Neural cell (in vitro differentiated cells): Measurements from ENCODE around the gene TLL2. TPM values are rescaled to one million over a fixed set of nuclear protein-coding genes. Genes with fewer than 3 reads are reported as not detected.
"Not testable (repeated sequence)": the region's sequence is repeated elsewhere in the genome, so short reads cannot be mapped to it uniquely, and the experiment has no call there.

Source experiments
- H2AFZ ChIP-seq: fragments of 200-600, 300-800 bp; sonication (generic), shearing (Covaris generic); 2 replicates; pipeline ENCODE4 v1.6.0; 2014; ENCODE audit warnings: low read depth, mild to moderate bottlenecking, antibody characterized with exemption, low read length, moderate library complexity
- H3F3A ChIP-seq: fragments of 200-600 bp; shearing (Covaris generic); 2 replicates; pipeline ENCODE4 v1.6.1; 2016; ENCODE audit warnings: mild to moderate bottlenecking, moderate library complexity, mixed read lengths, antibody characterized with exemption, low read length; ENCODE audit not compliant: insufficient read depth, poor library complexity, severe bottlenecking
- H3K27ac ChIP-seq: fragments of 200-600, 300-800 bp; sonication (generic), shearing (Covaris generic); 2 replicates; pipeline ENCODE4 v1.5.1; 2014; ENCODE audit warnings: mild to moderate bottlenecking, low read length, moderate library complexity
- H3K27me3 ChIP-seq: fragments of 300-800, 200-600 bp; sonication (generic), shearing (Covaris generic); 2 replicates; pipeline ENCODE4 v1.6.0; 2014; ENCODE audit warnings: mild to moderate bottlenecking, low read depth, low read length, moderate library complexity; ENCODE audit not compliant: insufficient read depth
- H3K36me3 ChIP-seq: fragments of 300-800, 200-600 bp; sonication (generic), shearing (Covaris generic); 2 replicates; pipeline ENCODE4 v1.5.1; 2014; ENCODE audit warnings: mild to moderate bottlenecking, antibody characterized with exemption, low read length, moderate library complexity; ENCODE audit not compliant: insufficient read depth
- H3K4me2 ChIP-seq: fragments of 300-800, 200-600 bp; sonication (generic), shearing (Covaris generic); 2 replicates; pipeline ENCODE4 v1.6.0; 2014; ENCODE audit warnings: mild to moderate bottlenecking, low read length
- H3K4me3 ChIP-seq: fragments of 300-800, 200-600 bp; sonication (generic), shearing (Covaris generic); 2 replicates; pipeline ENCODE4 v1.5.1; 2014; ENCODE audit warnings: mild to moderate bottlenecking, low read length, moderate library complexity
- H3K79me2 ChIP-seq: fragments of 200-600 bp; shearing (Covaris generic); replicated peaks from 2 replicates; pipeline ENCODE4 v1.6.0; 2014; ENCODE audit warnings: mild to moderate bottlenecking, low read length, moderate library complexity; ENCODE audit not compliant: insufficient read depth
- H3K9ac ChIP-seq: fragments of 300-800, 200-600 bp; sonication (generic), shearing (Covaris generic); 2 replicates; pipeline ENCODE4 v1.6.1; 2016; ENCODE audit warnings: mild to moderate bottlenecking, low read length, mixed read lengths
- H3K9me2 ChIP-seq: fragments of 200-600 bp; shearing (Covaris generic); 2 replicates; pipeline ENCODE4 v1.6.1; 2016; ENCODE audit warnings: mild to moderate bottlenecking, low read length, mixed read lengths; ENCODE audit not compliant: insufficient read depth
- H3K9me3 ChIP-seq: fragments of 200-600, 300-800 bp; sonication (generic), shearing (Covaris generic); 2 replicates; pipeline ENCODE4 v1.6.1; 2016; ENCODE audit warnings: mild to moderate bottlenecking, mixed run types, low read length, moderate library complexity, mixed read lengths
- H4K20me1 ChIP-seq: fragments of 200-600 bp; shearing (Covaris generic); 2 replicates; pipeline ENCODE4 v1.6.1; 2016; ENCODE audit warnings: mild to moderate bottlenecking, mixed run types; ENCODE audit not compliant: insufficient read depth
- CTCF ChIP-seq: fragments of 450-650 bp; IDR thresholded peaks from 2 replicates; pipeline ENCODE4 v1.5.1; 2014; ENCODE audit warnings: antibody characterized with exemption, mild to moderate bottlenecking, moderate library complexity; ENCODE audit not compliant: poor library complexity, severe bottlenecking
- EP300 ChIP-seq: fragments of 450-650 bp; conservative IDR thresholded peaks from 2 replicates; pipeline ENCODE4 v1.6.1; 2014; ENCODE audit warnings: antibody characterized with exemption, mild to moderate bottlenecking, moderate library complexity; ENCODE audit not compliant: poor library complexity, severe bottlenecking
- EZH2 ChIP-seq: fragments of 200-600, 300-800 bp; shearing (Covaris generic), sonication (generic); IDR thresholded peaks from 2 replicates; pipeline ENCODE4 v1.6.1; 2014; ENCODE audit warnings: antibody characterized with exemption, low read length, borderline replicate concordance, mild to moderate bottlenecking; ENCODE audit not compliant: insufficient read depth, poor library complexity, severe bottlenecking
- MXI1 ChIP-seq: fragments of 450-650 bp; conservative IDR thresholded peaks from 2 replicates; pipeline ENCODE4 v1.6.1; 2014; ENCODE audit warnings: antibody characterized with exemption, mild to moderate bottlenecking; ENCODE audit not compliant: poor library complexity, severe bottlenecking
- POLR2AphosphoS5 ChIP-seq: IDR thresholded peaks from 2 replicates; pipeline ENCODE4 v1.6.1; 2012
- RAD21 ChIP-seq: fragments of 450-650 bp; conservative IDR thresholded peaks from 2 replicates; pipeline ENCODE4 v1.6.1; 2014; ENCODE audit warnings: antibody characterized with exemption, mild to moderate bottlenecking, moderate library complexity
- REST ChIP-seq: IDR thresholded peaks from 2 replicates; pipeline ENCODE4 v1.6.1; 2012; ENCODE audit warnings: borderline replicate concordance
- SMC3 ChIP-seq: fragments of 450-650 bp; conservative IDR thresholded peaks from 2 replicates; pipeline ENCODE4 v1.6.1; 2014; ENCODE audit warnings: antibody characterized with exemption, mild to moderate bottlenecking, moderate library complexity; ENCODE audit not compliant: poor library complexity
- TAF1 ChIP-seq: IDR thresholded peaks from 2 replicates; pipeline ENCODE4 v1.6.1; 2012; ENCODE audit warnings: low read depth
- polyA plus RNA-seq: library from polyadenylated mRNA; depleted of rRNA; stranded (reverse); fragments of >200 nt; gene quantifications from 2 replicates; pipeline ENCODE4 v1.2.3, GENCODE V29; 2014

The TLL2 gene
- polyA plus RNA-seq, 1 donor from 2014 or later: 0.11 TPM

- Histone ChIP-seq H3F3A (no peaks in the 10 kb centered on the region), H3K27ac (no peak overlapping the region), H3K9me2 (no peaks in the 10 kb centered on the region), H2AFZ (no peak overlapping the region), H3K9me3 (no peaks in the 10 kb centered on the region), H3K9ac (no peak overlapping the region), H3K27me3 (no peaks in the 10 kb centered on the region), H4K20me1 (no peaks in the 10 kb centered on the region), H3K4me2 (no peak overlapping the region), H3K36me3 (peaks cover 4% of the 10 kb centered on the region), H3K79me2 (no peaks in the 10 kb centered on the region), H3K4me3 (no peak overlapping the region)
- TF ChIP-seq CTCF: no peak
- TF ChIP-seq POLR2AphosphoS5: no peak
- TF ChIP-seq TAF1: no peak
- TF ChIP-seq EZH2: no peak
- no peak for TF ChIP-seq REST
- no peak for TF ChIP-seq MXI1
- no peak for TF ChIP-seq EP300
- no peak for TF ChIP-seq RAD21
- no peak for TF ChIP-seq SMC3
These were observed 41.6 kb upstream of the TLL2 start for GRCh38 chr10:96555330-96555729.

- H3K36me3 ChIP-seq: peaks cover 8% of the 10 kb centered on the region
- H3K9me3 ChIP-seq: no peaks in the 10 kb centered on the region
- H3F3A ChIP-seq: no peaks in the 10 kb centered on the region
- no peak overlapping the region for H2AFZ ChIP-seq
- H3K9me2 ChIP-seq: no peaks in the 10 kb centered on the region
- no peak overlapping the region for H3K4me3 ChIP-seq
- no peaks in the 10 kb centered on the region for H3K79me2 ChIP-seq
- TF ChIP-seq EZH2 (no peak), SMC3 (no peak), MXI1 (no peak), CTCF (no peak), REST (no peak), TAF1 (no peak), POLR2AphosphoS5 (no peak), RAD21 (no peak), EP300 (no peak)
- no peak overlapping the region for H3K9ac ChIP-seq
- H3K4me2 ChIP-seq: no peak overlapping the region
- H3K27me3 ChIP-seq: no peaks in the 10 kb centered on the region
- no peaks in the 10 kb centered on the region for H4K20me1 ChIP-seq
- H3K27ac ChIP-seq: no peak overlapping the region
These were observed 34.9 kb upstream of the TLL2 start for GRCh38 chr10:96548589-96548988.

GRCh38 chr10:96545558-96545957 lies 31.8 kb upstream of the TLL2 start:
- H3K79me2 ChIP-seq, H3F3A ChIP-seq: not testable (repeated sequence)

More at GRCh38 chr10:96545558-96545957, 31.8 kb upstream of the TLL2 start:
- H3K27ac ChIP-seq, H3K9ac ChIP-seq, H3K4me3 ChIP-seq, H3K27me3 ChIP-seq, H3K36me3 ChIP-seq, H2AFZ ChIP-seq, H3K4me2 ChIP-seq, H3K9me3 ChIP-seq, H4K20me1 ChIP-seq, H3K9me2 ChIP-seq: not testable (repeated sequence)
